ENCODE results near the gene MPIG6B. TPM values are rescaled to one million over a fixed set of nuclear protein-coding genes. Genes with fewer than 3 reads are reported as not detected.

Gene MPIG6B
- total RNA-seq, 2 experiments from 2014 or later: not detected

DNA sequence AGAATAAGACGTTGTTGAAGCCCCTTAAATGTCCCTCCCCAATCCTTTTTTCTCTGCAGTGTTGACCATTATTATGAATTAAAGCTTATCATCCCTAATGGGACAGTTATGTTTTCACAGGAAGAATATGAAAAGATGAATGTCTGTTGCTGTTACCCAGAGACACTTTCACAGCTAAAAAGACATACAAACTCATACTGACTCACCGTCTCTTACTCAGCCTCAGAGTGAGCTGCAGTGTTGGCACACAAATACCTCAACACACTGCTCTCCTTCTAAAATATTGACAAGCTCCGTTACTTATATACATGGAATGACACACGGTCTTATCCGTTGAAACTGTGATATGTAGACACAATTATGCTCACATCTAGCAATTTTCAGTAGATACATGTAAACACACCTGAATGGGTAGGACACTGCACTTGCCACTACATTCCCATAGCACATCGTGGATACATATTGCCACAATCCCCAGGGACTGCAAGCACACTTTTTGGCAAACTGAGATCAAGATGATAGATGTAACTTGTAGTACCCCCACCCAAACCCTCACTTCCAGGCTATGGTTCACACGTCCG lies 29.7 kb downstream of the MPIG6B start:
- ChIA-PET POLR2A (interaction anchor here (0.5 to 1.9 kb wide), 3 partner anchors 12 to 92 kb away, joined by 3 to 9 read pairs (median 6); partner anchors contain the start of gene MSH5), CTCF (ENCODE audit: unreplicated experiment) (no interaction called here)
- no peak overlapping the region for H3K27ac ChIP-seq (ENCODE audit: low read depth, low read length, poor library complexity, severe bottlenecking)
- H3K9me3 ChIP-seq (ENCODE audit: low read length): no peaks in the 10 kb centered on the region
- H3K9me2 ChIP-seq (ENCODE audit: insufficient read depth, low read length): no peaks in the 10 kb centered on the region
- H4K20me1 ChIP-seq (ENCODE audit: insufficient read depth, low read length): no peaks in the 10 kb centered on the region
- H3K4me2 ChIP-seq (ENCODE audit: low read length): no peak overlapping the region
- H3K79me2 ChIP-seq (ENCODE audit: insufficient read depth, low read depth, low read length): no peaks in the 10 kb centered on the region
- no peaks in the 10 kb centered on the region for H3K4me1 ChIP-seq (ENCODE audit: insufficient read depth, low read length, poor library complexity, severe bottlenecking)
- no peak overlapping the region for H3K4me3 ChIP-seq (ENCODE audit: low read depth, low read length, poor library complexity, severe bottlenecking)
- H2AFZ ChIP-seq (ENCODE audit: low read length): no peak overlapping the region
- intact Hi-C loops (cut with micrococcal nuclease; ENCODE audit: unreplicated experiment): no loop called here
- H3K36me3 ChIP-seq (ENCODE audit: insufficient read depth, low read length): peaks cover 19% of the 10 kb centered on the region
- BruUV-seq (replicated peaks): no TSS peak
- TF ChIP-seq, protein P1, sequence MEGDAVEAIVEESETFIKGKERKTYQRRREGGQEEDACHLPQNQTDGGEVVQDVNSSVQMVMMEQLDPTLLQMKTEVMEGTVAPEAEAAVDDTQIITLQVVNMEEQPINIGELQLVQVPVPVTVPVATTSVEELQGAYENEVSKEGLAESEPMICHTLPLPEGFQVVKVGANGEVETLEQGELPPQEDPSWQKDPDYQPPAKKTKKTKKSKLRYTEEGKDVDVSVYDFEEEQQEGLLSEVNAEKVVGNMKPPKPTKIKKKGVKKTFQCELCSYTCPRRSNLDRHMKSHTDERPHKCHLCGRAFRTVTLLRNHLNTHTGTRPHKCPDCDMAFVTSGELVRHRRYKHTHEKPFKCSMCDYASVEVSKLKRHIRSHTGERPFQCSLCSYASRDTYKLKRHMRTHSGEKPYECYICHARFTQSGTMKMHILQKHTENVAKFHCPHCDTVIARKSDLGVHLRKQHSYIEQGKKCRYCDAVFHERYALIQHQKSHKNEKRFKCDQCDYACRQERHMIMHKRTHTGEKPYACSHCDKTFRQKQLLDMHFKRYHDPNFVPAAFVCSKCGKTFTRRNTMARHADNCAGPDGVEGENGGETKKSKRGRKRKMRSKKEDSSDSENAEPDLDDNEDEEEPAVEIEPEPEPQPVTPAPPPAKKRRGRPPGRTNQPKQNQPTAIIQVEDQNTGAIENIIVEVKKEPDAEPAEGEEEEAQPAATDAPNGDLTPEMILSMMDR (conservative IDR thresholded peaks at IDR 0.05; ENCODE audit: low read length): no peak
- TF ChIP-seq EZH2phosphoT487 (IDR thresholded peaks at IDR 0.05; ENCODE audit: borderline replicate concordance, low read depth, low read length): no peak
- no peak for DNase-seq (ENCODE audit: low spot score)

DNA sequence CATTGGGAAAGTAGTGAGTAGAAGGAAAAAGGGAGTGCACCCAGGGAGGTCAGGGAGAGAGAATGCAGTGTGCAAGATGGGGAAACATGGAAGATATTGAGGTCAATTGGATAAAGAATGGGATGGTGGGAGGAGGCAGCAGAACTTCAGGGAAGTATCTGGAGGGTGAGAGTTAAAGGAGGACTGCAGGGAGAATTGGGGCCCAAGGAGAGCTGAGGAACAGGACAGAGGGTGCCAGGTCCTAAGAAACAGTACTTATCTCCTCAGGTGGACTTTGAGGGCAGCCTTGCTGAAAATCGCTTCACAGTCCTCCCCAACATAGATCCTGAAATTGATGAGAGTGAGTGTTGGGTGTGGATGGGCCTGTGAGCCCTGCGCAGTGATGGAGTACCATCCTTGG lies 35.1 kb downstream of the MPIG6B start:
- no peak overlapping the region for H3K27ac ChIP-seq (ENCODE audit: low read depth, low read length, poor library complexity, severe bottlenecking)
- H3K4me2 ChIP-seq (ENCODE audit: low read length): no peak overlapping the region
- H3K9me2 ChIP-seq (ENCODE audit: insufficient read depth, low read length): no peaks in the 10 kb centered on the region
- H3K79me2 ChIP-seq (ENCODE audit: insufficient read depth, low read depth, low read length): no peaks in the 10 kb centered on the region
- ChIA-PET POLR2A (interaction anchor here (0.6 kb wide), 1 partner anchor 1546 kb away, joined by 5 read pairs; no protein-coding TSS in a partner anchor), CTCF (ENCODE audit: unreplicated experiment) (interaction anchor here (0.9 kb wide), 1 partner anchor 46 kb away, joined by 3 read pairs; no protein-coding TSS in a partner anchor)
- intact Hi-C loops (cut with micrococcal nuclease; ENCODE audit: unreplicated experiment): no loop called here
- no peaks in the 10 kb centered on the region for H4K20me1 ChIP-seq (ENCODE audit: insufficient read depth, low read length)
- no peaks in the 10 kb centered on the region for H3K9me3 ChIP-seq (ENCODE audit: low read length)
- no peak for DNase-seq (ENCODE audit: low spot score)
- TF ChIP-seq, protein P1 (conservative IDR thresholded peaks at IDR 0.05; ENCODE audit: low read length): no peak
- TF ChIP-seq EZH2phosphoT487 (IDR thresholded peaks at IDR 0.05; ENCODE audit: borderline replicate concordance, low read depth, low read length): no peak
- no peaks in the 10 kb centered on the region for H3K4me1 ChIP-seq (ENCODE audit: insufficient read depth, low read length, poor library complexity, severe bottlenecking)
- peaks cover 51% of the 10 kb centered on the region for H3K36me3 ChIP-seq (ENCODE audit: insufficient read depth, low read length)
- no TSS peak for BruUV-seq (replicated peaks)
- H3K4me3 ChIP-seq (ENCODE audit: low read depth, low read length, poor library complexity, severe bottlenecking): no peak overlapping the region
- no peak overlapping the region for H2AFZ ChIP-seq (ENCODE audit: low read length)

DNA sequence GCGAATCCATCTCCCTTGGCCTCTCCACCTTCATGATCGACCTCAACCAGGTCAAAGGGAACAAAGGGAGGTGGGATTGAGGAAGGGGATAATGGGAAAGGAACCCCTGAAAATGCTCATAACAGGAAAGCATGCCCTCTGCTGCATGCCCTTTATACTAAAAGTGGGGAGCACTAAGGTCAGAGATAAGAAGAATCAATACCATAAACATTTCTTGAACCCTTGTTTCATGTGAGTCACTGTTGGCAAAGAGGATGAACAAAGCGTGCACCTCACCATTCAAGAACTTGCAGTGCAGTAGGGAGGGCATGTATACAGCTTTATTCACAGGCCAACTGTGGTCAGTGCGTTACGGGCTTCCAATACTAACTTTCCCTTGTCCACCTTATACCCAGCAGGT lies 37.6 kb downstream of the MPIG6B start:
- no peaks in the 10 kb centered on the region for H3K9me3 ChIP-seq (ENCODE audit: low read length)
- no peak for DNase-seq (ENCODE audit: low spot score)
- intact Hi-C loops (cut with micrococcal nuclease; ENCODE audit: unreplicated experiment): no loop called here
- no peak overlapping the region for H2AFZ ChIP-seq (ENCODE audit: low read length)
- peaks cover 74% of the 10 kb centered on the region for H3K36me3 ChIP-seq (ENCODE audit: insufficient read depth, low read length)
- H3K9me2 ChIP-seq (ENCODE audit: insufficient read depth, low read length): no peaks in the 10 kb centered on the region
- H3K4me2 ChIP-seq (ENCODE audit: low read length): no peak overlapping the region
- no TSS peak for BruUV-seq (replicated peaks)
- H3K4me1 ChIP-seq (ENCODE audit: insufficient read depth, low read length, poor library complexity, severe bottlenecking): no peaks in the 10 kb centered on the region
- CTCF ChIA-PET (ENCODE audit: unreplicated experiment): no interaction called here
- POLR2A ChIA-PET: interaction anchor here (0.5 kb wide), 1 partner anchor 317 kb away, joined by 3 read pairs; no protein-coding TSS in a partner anchor
- no peak overlapping the region for H3K4me3 ChIP-seq (ENCODE audit: low read depth, low read length, poor library complexity, severe bottlenecking)
- no peak overlapping the region for H3K27ac ChIP-seq (ENCODE audit: low read depth, low read length, poor library complexity, severe bottlenecking)
- no peaks in the 10 kb centered on the region for H3K79me2 ChIP-seq (ENCODE audit: insufficient read depth, low read depth, low read length)
- no peaks in the 10 kb centered on the region for H4K20me1 ChIP-seq (ENCODE audit: insufficient read depth, low read length)
- TF ChIP-seq, protein P1 (conservative IDR thresholded peaks at IDR 0.05; ENCODE audit: low read length): no peak
- no peak for TF ChIP-seq EZH2phosphoT487 (IDR thresholded peaks at IDR 0.05; ENCODE audit: borderline replicate concordance, low read depth, low read length)
